C4-2B (cell line): ENCODE data around the gene SLC66A1.
"Not testable (repeated sequence)": the region's sequence is repeated elsewhere in the genome, so short reads cannot be mapped to it uniquely, and the experiment has no call there.

Experiments
- H3K27ac ChIP-seq: fragments of 450-650 bp; 2 replicates; pipeline ENCODE4 v1.5.1; 2017
- ZFX ChIP-seq: fragments of 450-650 bp; IDR thresholded peaks from 2 replicates; pipeline ENCODE4 v1.6.1; 2017
- TF ChIP-seq, protein P1 (sequence below): fragments of 450-650 bp; conservative IDR thresholded peaks from 2 replicates; pipeline ENCODE4 v1.5.1; 2017; ENCODE audit warnings: mild to moderate bottlenecking

The SLC66A1 gene

DNA sequence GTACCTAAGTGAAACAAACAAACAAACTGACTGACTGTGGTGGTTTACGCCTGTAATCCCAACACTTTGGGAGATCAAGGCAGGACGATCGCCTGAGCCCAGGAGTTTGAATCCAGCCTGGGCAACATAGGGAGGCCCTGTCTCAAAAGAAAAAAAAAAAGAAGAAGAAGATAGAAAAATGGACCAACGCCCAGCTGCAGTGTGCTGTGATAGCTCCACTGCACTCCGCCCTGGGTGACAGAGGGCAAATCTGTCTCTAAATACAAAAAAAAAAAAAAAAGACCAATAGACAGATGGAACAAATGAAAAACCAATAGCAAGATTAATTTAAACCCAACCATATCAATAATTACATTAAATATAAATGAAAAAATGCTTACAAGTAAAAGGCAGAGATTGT, 37.5 kb upstream of the SLC66A1 start:
- H3K27ac ChIP-seq: no peak overlapping the region
- no peak for TF ChIP-seq ZFX
- TF ChIP-seq, protein P1, sequence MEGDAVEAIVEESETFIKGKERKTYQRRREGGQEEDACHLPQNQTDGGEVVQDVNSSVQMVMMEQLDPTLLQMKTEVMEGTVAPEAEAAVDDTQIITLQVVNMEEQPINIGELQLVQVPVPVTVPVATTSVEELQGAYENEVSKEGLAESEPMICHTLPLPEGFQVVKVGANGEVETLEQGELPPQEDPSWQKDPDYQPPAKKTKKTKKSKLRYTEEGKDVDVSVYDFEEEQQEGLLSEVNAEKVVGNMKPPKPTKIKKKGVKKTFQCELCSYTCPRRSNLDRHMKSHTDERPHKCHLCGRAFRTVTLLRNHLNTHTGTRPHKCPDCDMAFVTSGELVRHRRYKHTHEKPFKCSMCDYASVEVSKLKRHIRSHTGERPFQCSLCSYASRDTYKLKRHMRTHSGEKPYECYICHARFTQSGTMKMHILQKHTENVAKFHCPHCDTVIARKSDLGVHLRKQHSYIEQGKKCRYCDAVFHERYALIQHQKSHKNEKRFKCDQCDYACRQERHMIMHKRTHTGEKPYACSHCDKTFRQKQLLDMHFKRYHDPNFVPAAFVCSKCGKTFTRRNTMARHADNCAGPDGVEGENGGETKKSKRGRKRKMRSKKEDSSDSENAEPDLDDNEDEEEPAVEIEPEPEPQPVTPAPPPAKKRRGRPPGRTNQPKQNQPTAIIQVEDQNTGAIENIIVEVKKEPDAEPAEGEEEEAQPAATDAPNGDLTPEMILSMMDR: no peak

DNA sequence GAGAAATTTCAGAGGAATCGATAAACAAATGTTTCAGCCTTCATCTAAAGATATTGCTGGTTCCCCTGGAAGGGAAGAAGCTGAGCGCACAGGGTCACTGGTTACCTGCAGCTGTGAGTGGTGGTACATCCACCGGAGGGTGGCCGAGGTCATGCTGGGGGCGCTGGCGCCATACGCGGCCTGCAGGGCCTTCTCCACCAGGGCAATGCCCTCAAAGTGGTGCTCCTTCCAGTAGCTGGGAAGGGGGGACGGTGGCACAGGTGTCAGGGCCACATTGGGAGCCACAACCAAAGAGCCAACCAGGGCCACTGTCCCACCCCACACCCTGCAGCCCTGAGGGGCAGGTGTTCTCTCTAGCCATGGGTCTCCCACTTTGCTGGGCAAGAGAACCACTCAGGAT, 28.2 kb upstream of the SLC66A1 start:
- no peak for TF ChIP-seq ZFX
- TF ChIP-seq, protein P1: no peak
- no peak overlapping the region for H3K27ac ChIP-seq

GRCh38 chr1:19284881-19285280, 27.2 kb upstream of the SLC66A1 start:
- no peak overlapping the region for H3K27ac ChIP-seq
- no peak for TF ChIP-seq ZFX
- TF ChIP-seq, protein P1: no peak

DNA sequence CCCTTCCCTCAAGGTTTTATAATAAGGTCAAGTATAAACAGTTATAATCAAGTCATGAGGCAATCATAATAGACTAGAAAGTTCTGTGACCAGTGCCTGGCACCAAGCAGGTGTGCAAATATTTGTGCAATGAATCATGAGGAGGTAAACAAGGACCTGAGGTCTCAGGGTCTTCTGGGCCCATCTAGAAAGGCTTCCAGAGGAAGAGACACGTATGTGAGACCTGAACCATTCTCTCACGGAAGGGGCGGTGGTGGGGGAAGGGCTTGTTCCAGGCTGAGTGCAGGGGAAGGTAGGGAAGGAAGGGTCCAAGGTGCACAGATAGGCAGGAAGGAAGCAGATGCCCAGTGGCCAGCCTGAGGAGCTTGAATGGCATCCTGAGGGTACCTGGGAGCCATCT, 26.8 kb upstream of the SLC66A1 start:
- not testable (repeated sequence) for H3K27ac ChIP-seq

DNA sequence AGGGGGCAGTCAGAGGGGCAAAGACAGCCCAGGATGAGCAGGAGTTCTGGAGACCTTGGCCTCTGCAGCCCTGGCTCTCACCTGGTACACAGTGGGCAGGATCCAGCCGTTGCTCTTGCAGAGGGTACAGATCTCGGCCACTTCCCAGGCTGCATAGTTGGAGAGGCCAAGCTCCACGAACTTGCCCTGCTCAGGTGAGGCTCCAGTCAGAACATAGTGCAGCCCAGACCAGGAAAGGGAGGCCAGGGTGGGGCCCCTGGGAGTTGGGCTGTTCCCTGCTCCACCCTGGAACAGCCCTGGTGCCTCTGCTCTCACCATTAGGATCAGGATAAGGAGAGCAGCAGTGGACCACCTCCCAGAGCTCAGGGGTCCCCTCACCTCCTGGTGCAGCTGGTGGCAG, 26.3 kb upstream of the SLC66A1 start:
- H3K27ac ChIP-seq: not testable (repeated sequence)

GRCh38 chr1:19287436-19288185, 24.5 kb upstream of the SLC66A1 start:
- TF ChIP-seq, protein P1: no peak
- TF ChIP-seq ZFX: no peak
- no peak overlapping the region for H3K27ac ChIP-seq

GRCh38 chr1:19288324-19289241, 23.5 kb upstream of the SLC66A1 start, which contains the start of gene AKR7A3:
TSS of gene AKR7A3 (minus strand) at chr1:19288770. CDS start at chr1:19288709, 61 bp downstream.
- not testable (repeated sequence) for H3K27ac ChIP-seq

DNA sequence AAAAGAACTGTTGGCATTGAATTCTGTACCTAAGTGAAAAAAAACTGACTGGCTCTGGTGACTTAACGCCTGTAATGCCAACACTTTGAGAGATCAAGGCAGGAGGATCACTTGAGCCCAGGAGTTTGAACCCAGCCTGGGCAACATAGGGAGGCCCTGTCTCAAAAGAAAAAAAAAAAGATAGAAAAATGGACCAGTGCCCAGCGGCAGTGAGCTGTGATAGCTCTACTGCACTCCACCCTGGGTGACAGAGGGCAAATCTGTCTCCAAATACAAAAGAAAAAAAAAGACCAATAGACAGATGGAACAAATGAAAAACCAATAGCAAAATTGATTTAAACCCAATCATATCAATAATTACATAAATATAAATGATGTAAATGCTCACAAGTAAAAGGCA, 22.9 kb upstream of the SLC66A1 start:
- H3K27ac ChIP-seq: no peak overlapping the region
- TF ChIP-seq, protein P1: no peak
- no peak for TF ChIP-seq ZFX

DNA sequence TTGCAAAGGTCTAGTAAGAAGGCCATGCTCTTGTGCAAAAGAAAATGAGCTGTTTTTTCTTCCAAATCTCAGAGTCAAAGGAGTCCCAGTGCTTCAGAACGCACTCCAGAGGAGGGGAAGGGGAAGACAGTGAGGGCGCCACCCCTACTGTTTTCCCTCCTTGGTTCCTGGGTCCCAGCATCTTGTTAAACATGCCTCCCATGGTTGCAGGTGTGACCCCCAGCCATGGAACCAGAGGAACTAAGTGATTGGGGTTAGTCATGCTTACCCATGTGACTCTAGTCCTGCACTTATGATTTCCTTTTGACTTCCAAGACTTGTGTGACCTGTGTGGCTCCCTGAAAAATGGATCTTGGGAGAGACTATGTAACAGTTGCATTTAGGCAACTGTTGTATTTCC, 17.5 kb upstream of the SLC66A1 start:
- TF ChIP-seq ZFX: no peak
- TF ChIP-seq, protein P1: no peak
- no peak overlapping the region for H3K27ac ChIP-seq
